Fibroblast of skin of back (primary cell): ENCODE measurements around the gene RLF. TPM values are rescaled to one million over a fixed set of nuclear protein-coding genes. Genes with fewer than 3 reads are reported as not detected.

Experiments
- DNase-seq: peaks from one replicate; pipeline ENCODE4 v3.0.0-alpha.2; 2013
- polyA plus RNA-seq, 2 experiments: library from polyadenylated mRNA; unstranded; fragments of 120-200 nt; gene quantifications; one replicate each; pipeline ENCODE4 v1.2.1, GENCODE V29; 2013; ENCODE audit not compliant: insufficient read length in 2 of 2

RLF gene, protein sequence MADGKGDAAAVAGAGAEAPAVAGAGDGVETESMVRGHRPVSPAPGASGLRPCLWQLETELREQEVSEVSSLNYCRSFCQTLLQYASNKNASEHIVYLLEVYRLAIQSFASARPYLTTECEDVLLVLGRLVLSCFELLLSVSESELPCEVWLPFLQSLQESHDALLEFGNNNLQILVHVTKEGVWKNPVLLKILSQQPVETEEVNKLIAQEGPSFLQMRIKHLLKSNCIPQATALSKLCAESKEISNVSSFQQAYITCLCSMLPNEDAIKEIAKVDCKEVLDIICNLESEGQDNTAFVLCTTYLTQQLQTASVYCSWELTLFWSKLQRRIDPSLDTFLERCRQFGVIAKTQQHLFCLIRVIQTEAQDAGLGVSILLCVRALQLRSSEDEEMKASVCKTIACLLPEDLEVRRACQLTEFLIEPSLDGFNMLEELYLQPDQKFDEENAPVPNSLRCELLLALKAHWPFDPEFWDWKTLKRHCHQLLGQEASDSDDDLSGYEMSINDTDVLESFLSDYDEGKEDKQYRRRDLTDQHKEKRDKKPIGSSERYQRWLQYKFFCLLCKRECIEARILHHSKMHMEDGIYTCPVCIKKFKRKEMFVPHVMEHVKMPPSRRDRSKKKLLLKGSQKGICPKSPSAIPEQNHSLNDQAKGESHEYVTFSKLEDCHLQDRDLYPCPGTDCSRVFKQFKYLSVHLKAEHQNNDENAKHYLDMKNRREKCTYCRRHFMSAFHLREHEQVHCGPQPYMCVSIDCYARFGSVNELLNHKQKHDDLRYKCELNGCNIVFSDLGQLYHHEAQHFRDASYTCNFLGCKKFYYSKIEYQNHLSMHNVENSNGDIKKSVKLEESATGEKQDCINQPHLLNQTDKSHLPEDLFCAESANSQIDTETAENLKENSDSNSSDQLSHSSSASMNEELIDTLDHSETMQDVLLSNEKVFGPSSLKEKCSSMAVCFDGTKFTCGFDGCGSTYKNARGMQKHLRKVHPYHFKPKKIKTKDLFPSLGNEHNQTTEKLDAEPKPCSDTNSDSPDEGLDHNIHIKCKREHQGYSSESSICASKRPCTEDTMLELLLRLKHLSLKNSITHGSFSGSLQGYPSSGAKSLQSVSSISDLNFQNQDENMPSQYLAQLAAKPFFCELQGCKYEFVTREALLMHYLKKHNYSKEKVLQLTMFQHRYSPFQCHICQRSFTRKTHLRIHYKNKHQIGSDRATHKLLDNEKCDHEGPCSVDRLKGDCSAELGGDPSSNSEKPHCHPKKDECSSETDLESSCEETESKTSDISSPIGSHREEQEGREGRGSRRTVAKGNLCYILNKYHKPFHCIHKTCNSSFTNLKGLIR (N-terminal part only)
- polyA plus RNA-seq (2013, experiment 1 of 2; ENCODE audit: insufficient read length) = 14.2 TPM
- polyA plus RNA-seq (2013, experiment 2 of 2; ENCODE audit: insufficient read length) = 15.9 TPM

DNA sequence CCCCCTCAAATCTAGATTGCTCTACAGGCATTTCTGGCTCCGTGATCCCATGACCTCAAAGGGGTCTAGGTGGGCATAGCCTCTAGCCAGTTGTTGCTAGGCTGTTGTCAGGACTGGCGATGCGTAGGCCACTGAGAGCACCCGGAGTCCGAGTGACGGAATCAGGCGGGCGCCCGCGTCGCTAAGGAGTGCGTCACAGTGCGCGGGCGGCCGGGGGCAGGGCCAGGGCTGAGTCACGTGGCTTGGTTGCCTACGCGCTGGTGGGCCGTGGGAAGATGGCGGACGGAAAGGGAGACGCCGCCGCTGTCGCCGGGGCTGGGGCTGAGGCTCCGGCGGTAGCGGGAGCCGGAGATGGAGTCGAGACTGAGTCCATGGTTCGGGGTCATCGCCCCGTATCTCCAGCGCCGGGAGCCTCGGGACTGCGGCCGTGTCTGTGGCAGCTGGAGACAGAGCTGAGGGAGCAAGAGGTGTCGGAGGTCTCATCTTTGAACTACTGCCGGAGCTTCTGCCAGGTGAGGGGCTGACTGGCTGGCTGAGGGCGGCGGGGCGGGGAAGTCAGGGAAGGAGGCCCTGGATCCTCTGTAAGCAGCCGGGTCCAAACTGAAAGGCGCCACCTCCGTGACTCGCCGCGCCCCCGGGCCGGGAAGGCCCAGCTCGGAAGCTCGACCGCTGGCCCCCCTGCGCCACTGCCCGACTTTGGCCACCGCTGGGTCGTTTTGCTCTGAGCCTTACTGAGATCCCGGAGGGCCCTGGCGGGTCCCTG lies at the start of gene RLF:
Gene RLF, plus strand, starts transcription at position 263 of the 763 bp plus-strand sequence. Its CDS starts 13 bp downstream, at position 276.
- DNase-seq = peak; percentile 95

DNA sequence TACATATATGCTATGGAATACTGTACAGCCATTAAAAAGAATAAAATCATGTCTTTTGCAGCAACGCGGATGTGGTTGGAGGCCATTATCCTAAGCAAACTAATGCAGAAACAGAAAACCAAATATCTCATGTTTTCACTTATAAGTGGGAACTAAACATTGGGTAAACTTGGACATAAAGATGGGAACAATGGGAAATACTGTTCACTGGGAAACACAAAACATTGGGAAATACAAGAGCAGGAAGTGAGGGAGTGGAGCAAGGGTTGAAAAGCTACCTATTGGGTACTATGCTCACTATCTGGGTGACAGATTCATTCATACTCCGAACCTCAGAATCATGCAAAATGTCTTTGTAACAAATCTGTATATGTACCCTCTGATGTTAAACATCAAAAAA lies 46.8 kb upstream of the RLF start:
- no peak for DNase-seq

DNA sequence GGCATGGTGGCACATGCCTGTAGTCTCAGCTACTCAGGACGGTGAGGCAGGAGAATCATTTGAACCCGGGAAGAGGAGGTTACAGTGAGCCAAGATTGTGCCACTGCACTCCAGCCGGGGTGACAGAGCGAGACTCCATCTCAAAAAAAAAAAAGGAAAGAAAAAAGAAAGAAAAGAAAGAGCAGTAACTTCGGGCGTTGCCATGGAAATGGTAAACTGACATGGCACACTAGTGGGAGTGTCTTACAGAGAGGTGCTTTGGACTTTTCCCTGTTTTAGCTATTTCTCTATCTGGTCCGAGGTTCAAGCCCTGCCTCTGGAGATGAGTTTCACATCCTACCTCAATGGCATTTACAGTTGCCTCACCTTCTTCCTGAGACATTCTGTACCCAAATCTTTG lies 41.1 kb upstream of the RLF start:
- DNase-seq = no peak

DNA sequence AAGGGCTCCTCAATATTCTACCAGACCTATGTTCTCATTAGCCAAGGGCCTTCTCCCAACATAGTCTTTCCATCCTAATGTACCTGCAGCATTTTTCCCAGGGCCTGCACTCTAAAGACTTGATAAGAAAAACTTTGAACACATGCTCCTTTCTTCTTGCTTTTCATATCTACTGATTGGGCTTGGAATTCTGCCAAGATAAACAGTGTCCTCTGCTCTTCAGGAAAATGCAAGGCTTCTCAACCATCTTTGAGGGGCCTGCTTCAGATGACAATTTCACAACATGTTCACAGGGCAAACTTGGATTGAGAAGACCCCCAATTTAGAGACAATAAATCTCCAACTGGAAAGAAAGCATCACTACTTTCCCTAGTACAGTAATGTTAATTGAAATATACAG lies 38.3 kb upstream of the RLF start:
- no peak for DNase-seq

DNA sequence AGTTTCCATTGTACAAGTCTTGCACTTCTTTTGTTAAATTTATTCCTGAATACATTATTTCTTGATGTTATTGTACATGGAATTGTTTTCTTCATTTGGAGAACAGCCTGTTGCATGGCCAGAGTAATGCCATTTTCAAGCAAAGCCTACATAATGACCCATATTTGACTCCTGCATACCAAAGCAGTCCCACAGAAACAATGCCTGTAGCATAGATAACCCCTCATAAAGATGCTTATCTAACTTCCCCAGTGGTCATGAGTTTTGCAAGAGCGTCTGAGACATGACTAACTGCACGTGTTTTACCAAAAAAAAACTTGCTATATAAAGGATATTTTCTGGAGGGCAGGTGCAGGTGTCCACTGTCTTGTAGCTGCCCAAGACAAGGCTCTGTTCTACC lies 30.3 kb upstream of the RLF start:
- DNase-seq = no peak

DNA sequence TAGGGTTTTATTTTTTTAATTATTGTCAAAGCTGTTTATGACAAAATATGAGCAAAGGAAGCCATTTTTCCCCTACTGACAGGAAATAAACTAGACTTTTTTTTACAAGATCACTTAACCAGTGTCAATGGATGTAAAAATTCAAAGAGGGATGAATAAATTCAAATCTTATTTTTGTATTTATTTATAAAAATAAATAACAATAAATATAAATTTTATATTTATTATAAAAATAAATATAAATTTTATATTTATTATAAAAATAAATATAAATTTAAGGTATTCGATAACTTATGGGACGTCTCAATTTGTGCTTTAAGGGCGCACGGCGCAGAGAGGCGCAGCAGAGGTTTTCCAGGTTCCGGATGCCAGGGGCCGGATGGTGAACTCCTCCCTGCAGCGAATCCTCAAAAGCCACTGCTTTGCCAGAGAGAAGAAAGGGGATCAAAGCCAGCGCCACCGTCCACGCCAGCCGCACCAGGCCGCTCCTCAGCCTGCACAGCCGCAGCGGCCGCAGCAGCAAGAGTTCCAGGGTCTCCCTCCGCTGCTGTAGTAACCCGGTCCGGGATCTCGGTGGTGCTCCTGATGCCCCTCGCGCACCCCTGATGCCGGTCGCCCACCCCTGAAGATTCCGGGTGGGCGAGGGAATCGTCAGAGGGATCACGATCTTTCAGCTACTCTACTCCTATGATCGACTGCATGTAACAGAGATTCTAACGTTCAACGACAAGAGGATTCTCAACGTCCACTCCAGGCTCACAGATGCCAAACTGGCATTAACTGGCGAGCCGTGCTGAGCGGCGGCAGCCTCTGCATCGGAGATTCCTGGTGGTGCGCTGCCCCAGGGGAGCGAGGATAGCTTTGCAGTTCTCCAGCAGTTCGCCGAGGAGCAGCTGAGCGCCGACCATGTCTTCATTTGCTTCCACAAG lies 28.5 kb upstream of the RLF start:
- DNase-seq = peak; percentile 23

DNA sequence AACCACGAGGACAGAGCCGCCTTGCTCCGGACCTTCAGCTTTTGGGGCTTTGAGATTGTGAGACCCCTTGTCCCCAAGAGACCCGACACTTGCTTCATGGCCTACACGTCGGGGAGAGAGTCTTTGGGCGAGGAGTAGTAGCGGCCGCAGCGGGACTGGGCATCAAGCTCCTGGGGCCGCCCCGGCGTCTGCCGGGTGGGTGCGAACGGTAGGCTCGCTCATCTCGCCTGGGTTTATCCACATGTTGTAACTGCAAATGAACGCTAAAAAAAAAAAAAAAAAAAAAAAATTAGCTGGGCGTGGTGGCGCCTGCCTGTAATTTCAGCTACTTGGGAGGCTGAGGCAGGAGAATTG lies 27.9 kb upstream of the RLF start:
- no peak for DNase-seq

DNA sequence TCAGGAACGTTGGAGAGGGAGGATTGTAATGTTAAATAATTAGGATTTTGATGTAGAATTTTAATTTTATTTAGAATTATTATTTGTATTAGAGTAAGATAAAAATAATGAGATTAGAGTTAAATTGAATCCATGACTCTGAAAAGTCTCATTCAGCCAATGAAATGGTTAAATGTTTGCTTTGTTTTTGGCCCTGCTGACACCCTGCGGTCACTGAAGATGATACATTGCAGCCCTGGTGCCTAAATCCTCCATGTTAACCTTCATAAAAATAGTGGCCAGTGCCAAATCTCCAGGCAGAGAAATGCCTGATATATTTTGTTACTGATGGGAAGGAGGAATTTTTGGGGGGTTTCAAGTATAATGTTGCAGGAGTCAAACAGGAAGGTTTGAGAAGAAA lies 27.3 kb upstream of the RLF start:
- no peak for DNase-seq

DNA sequence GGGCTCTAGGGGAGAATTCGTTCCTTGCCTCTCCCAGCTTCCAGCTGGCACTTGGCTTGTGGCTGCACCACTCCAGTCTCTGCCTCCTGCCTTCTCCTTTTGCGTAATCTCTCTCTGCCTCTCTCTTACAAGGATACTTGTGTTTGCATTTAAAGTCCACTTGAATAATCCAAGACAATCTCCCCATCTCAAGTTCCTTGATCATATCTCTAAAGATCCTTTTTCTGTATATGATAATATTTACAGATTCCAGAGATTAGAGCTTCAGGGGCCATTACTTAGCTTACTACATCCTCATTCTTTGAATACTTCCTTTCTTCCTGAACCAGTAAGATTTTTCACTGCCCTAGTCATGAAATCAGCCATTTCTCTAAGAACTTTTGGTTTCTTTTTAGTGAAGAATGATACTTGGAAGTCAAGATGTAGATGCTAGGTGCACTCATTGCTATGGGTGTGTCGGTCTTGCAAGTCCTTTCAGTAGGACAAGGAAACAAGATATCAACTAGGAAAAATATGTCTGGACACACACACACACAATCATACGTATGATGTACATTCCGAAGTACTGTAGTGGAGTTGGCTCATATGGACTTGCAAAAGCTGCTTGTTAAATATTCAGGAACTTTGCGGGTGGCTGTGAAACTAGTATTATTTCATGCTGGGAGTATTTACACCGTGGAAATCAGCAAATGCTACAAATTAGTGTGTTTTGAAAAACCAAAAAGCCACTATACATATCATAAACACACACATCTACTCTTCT lies 20.8 kb upstream of the RLF start:
- DNase-seq = peak; percentile 53

DNA sequence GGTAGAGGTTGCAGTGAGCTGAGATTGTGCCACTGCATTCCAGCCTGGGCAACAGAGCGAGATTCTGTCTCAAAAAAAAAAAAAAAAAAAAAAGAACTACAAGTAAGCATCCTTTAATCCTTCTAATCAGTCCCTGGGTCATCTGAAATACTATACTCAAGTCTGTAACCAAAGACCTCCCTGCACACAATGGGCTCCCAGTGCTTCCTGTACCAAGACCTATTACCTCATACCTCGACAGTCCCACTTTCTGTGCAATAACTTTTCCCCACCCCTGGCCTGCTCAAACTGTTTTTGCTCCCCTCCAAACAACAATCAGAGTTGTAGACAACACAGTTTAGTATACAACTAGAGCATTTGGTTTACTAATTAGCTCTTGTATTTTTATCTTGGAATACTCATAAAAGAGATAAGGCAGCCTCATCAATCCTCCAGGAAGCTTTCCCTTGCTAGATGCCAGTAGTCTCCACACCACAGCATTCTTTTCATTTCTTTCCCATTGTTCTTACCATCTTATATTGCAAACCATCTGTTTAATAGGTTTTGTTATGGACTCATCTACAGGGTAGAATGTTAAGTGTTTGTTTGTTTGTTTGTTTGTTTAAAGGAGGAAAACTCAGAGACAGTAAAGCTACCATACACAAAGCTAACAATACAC lies 19.2 kb upstream of the RLF start:
- DNase-seq = no peak

DNA sequence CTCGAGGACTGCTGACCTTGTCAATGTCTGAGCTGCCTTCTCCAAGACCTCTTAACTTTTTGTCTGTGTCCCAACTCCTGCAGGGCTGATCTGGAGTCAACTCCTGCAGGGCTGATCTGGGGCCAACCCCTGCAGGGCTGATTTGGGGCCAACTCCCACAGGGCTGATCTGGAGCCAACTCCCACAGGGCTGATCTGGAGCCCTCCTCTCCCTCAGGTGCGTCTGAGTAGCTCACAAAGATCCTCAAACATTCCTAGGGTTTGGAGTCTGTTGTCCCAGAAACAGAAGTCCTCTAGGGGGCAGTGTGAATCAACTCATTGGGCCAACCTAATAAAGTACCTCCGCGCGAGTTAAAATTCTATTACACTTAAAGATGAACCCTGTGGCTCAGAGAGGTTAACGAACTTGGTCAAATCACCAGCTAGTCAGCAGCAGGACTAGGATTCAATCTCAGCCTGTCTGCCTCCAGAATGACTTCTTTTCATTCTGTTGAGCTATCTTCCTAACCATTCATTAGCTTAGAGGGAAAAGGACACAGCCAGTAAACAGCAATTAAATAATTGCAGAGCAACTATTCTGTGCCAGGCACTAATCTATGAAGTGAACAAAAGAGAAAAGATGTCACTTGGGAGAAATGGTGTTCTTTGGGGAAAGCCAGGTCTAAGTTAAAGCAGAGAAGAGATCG lies 17.2 kb upstream of the RLF start:
- peak; percentile 63 for DNase-seq

DNA sequence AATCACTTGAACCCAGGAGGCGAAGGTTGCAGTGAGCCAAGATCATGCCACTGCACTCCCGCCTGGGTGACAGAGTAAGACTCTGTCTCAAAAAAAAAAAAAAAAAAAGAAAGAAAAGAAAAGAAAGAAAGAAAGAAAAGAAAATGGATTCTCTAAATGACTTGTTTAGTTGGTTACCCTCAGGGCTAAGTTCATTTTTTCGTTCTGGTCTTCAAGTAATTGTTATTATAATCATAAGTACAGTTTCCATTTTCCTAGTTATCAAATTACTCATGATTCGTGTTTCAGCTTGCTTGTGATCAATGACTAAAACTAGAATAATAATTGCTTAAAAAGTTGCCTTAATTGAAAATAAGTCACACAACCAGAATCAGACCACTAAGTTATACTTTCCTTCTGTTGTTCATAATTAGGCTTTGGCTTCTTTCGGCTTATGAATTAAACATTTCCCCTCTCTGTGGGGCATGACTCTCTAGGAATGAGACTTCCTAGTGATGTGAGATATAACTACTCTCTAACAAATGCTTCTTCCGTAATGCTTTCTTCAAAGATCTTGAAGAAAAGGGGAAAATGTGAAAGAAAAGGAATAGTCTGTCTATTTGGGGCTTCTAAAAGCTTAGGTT lies 9.6 kb upstream of the RLF start:
- no peak for DNase-seq

DNA sequence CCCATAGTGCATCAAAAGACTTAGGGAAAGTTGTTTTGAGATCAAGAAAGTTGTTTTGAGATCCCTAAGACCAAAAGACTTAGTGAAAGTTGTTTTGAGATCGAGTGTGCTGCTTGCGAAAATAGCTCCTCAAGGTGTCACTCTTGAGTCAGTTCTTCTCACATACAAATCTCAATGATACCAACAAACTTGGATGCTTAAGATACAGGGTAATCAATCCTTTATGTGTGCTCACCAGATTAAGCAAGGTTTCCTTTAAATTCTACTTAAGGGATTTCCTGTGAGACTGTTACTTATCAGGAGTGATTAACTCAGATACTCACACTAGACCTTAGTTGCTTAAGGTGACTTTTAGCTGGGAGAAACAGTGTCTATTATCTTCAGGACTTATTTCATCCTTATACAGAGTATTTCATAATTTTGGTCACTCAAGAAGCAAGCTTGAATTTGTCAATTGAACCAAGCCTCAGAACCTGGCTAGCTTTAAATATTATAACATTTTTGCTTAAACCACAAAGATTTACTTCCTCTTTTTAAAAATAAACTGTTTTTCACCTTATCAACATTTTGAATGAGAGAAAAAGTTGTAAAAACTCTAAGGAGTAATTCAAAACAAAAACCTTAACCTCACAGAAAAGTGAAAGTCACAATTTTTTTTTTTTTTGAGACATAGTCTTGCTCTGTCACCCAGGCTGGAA lies 8.0 kb upstream of the RLF start:
- DNase-seq = peak; percentile 49

DNA sequence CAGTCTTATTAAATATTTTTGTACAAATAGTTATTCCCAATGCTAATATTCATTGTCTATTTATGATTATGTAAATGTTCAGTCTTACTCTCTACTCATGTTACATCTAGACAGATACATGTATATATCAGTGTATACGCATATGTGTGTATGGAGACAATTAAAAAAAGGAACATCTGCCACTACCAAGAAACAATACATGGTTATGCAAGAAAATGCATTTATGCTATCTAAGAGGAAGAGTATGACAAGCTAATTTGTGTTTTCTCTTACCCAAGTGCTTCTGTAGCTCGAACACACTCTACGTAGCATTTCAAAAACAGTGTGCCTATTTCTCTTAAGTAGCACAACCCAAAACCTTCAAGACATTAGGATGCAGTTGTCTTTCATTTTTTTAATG lies 6.1 kb upstream of the RLF start:
- no peak for DNase-seq

DNA sequence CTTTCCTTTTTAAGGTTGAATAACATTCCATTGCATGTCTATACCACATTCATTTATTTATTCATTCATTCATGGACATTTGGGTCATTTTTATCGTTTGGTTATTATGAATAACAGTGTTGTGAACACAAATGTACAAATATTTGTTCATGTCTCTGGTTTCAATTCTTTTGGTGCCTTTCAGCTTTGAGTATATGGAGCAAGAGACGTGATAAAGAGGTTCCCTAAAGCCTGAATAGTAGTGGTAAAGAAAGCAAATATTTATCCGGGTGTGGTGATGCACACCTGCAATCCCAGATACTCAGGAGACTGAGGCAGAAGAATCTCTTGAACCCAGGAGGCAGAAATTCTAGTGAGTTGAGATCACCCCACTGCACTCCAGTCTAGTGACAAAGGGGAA lies 5.3 kb upstream of the RLF start:
- no peak for DNase-seq

DNA sequence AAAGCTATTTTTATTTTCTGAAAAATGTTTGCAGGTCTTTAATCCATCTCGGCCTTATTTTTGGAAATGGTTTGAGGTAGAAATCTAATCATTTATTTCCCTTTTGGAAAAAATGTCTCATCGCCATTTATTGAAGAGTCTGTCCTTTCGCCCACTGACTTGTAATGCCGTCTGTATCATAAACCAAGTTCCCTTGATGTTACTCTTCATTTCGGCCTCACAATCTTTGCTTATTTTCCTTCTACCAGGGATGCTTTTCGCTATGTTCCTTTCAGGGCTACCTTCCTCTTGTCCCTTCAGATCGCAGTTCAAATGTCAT lies 422 bp upstream of the RLF start:
- DNase-seq = no peak

DNA sequence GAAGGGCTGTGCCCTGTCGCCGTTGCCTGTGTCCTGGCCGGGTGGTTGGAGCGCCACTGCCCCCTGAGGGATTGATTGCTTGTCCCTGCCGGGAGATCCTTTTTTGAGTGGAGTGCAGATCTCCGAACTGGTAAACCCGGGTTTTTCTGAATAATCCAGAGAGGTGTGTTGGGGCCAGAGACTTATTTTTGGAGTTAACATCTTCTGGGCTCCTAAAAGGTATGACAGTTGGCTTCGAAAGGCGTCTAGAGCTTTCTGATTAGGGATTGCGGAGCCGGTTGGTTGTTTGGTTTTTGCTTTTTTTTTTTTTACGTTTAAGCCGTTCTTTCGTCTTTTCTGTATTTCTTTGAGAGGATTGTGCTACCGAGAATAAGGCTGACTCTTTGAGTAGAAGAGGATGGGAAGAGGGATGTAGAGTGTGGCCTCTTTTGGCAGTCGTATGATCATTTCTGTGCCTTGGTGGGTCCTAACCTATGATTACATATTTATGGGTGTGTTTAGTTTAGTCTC lies 756 bp downstream of the RLF start:
- DNase-seq = no peak
